OCI-LY7 (cell line): ENCODE measurements around the gene CSTPP1. TPM values are rescaled to one million over a fixed set of nuclear protein-coding genes. Genes with fewer than 3 reads are reported as not detected.

ENCODE experiments used
- BruUV-seq: library from RNA; stranded (reverse); fragments of 400-500 nt; replicated peaks from 2 replicates; lab custom pipeline; 2021; lab: Mats Ljungman, UMichigan
- CTCF ChIA-PET: fragments of 300-600 bp; sonication (Branson Sonifier 250); formaldehyde crosslinking; loops from one replicate; lab custom pipeline; 2022; ENCODE audit warnings: antibody characterized with exemption; ENCODE audit not compliant: unreplicated experiment; lab: Charles Lee
- POLR2A ChIA-PET: fragments of 300-600 bp; sonication (Branson Sonifier 250); formaldehyde crosslinking; loops from one replicate; lab custom pipeline; 2022; ENCODE audit warnings: antibody characterized with exemption; lab: Charles Lee
- DNase-seq: peaks from one replicate; pipeline ENCODE4 v3.0.0-alpha.2; 2015; ENCODE audit warnings: low spot score
- H2AFZ ChIP-seq: fragments of 200-600 bp; sonication (generic), shearing (Covaris generic); 2 replicates; pipeline ENCODE4 v1.6.1; 2014; ENCODE audit warnings: mild to moderate bottlenecking, antibody characterized with exemption, low read length, moderate library complexity
- H3K27ac ChIP-seq: fragments of 200-600 bp; sonication (generic); 2 replicates; pipeline ENCODE4 v1.5.1; 2014; ENCODE audit warnings: mixed run types, low read depth, mild to moderate bottlenecking, moderate library complexity, low read length, inconsistent platforms; ENCODE audit not compliant: poor library complexity, severe bottlenecking
- H3K36me3 ChIP-seq: fragments of 200-600 bp; sonication (generic); 2 replicates; pipeline ENCODE4 v1.6.1; 2014; ENCODE audit warnings: mild to moderate bottlenecking, antibody characterized with exemption, low read length, moderate library complexity, mixed read lengths; ENCODE audit not compliant: insufficient read depth
- H3K4me1 ChIP-seq: fragments of 200-600 bp; sonication (generic); 2 replicates; pipeline ENCODE4 v1.5.1; 2014; ENCODE audit warnings: mild to moderate bottlenecking, low read length; ENCODE audit not compliant: insufficient read depth, poor library complexity, severe bottlenecking
- H3K4me2 ChIP-seq: fragments of 200-600 bp; sonication (generic); 2 replicates; pipeline ENCODE4 v1.6.1; 2014; ENCODE audit warnings: mild to moderate bottlenecking, low read length
- H3K4me3 ChIP-seq: fragments of 200-600 bp; sonication (generic); 2 replicates; pipeline ENCODE4 v1.5.1; 2014; ENCODE audit warnings: mild to moderate bottlenecking, low read depth, low read length; ENCODE audit not compliant: poor library complexity, severe bottlenecking
- H3K79me2 ChIP-seq: fragments of 200-600 bp; sonication (generic); 2 replicates; pipeline ENCODE4 v1.6.1; 2016; ENCODE audit warnings: low read depth, mild to moderate bottlenecking, low read length, moderate library complexity, mixed read lengths; ENCODE audit not compliant: insufficient read depth
- H3K9me2 ChIP-seq: fragments of 200-600 bp; sonication (generic); 2 replicates; pipeline ENCODE4 v1.6.1; 2016; ENCODE audit warnings: mild to moderate bottlenecking, low read length, mixed read lengths; ENCODE audit not compliant: insufficient read depth
- H3K9me3 ChIP-seq: fragments of 200-600 bp; sonication (generic); 2 replicates; pipeline ENCODE4 v1.6.1; 2014; ENCODE audit warnings: mild to moderate bottlenecking, mixed run types, low read length, mixed read lengths
- H4K20me1 ChIP-seq: fragments of 200-600 bp; sonication (generic); 2 replicates; pipeline ENCODE4 v1.6.1; 2014; ENCODE audit warnings: mild to moderate bottlenecking, antibody characterized with exemption, low read length, moderate library complexity, mixed read lengths; ENCODE audit not compliant: insufficient read depth
- EZH2phosphoT487 ChIP-seq: fragments of 200-600 bp; sonication (generic); IDR thresholded peaks from 2 replicates; pipeline ENCODE4 v1.6.1; 2018; ENCODE audit warnings: low read depth, borderline replicate concordance, mild to moderate bottlenecking, mixed run types, antibody characterized with exemption, low read length, moderate library complexity, mixed read lengths
- intact Hi-C: fragments of 100-400 bp; cut with micrococcal nuclease; formaldehyde crosslinking; loops from one replicate; pipeline ENCODE4 v1.10.0; 2022; ENCODE audit not compliant: unreplicated experiment
- total RNA-seq, 2 experiments: library from RNA; depleted of rRNA in 1 of 2; stranded (reverse); fragments of >200 nt in 1 of 2; shearing (Covaris generic) in 1 of 2; gene quantifications; 2 replicates each; pipeline ENCODE4 v1.2.3, GENCODE V29; 2014 to 2022
- TF ChIP-seq, protein P1 (sequence below): fragments of 200-600 bp; sonication (generic); conservative IDR thresholded peaks from 2 replicates; pipeline ENCODE4 v1.5.1; 2014; ENCODE audit warnings: mild to moderate bottlenecking, antibody characterized with exemption, low read length, moderate library complexity, mixed read lengths

The CSTPP1 gene
- total RNA-seq, 2 experiments from 2014 or later: 39.6 to 43.1 TPM

DNA sequence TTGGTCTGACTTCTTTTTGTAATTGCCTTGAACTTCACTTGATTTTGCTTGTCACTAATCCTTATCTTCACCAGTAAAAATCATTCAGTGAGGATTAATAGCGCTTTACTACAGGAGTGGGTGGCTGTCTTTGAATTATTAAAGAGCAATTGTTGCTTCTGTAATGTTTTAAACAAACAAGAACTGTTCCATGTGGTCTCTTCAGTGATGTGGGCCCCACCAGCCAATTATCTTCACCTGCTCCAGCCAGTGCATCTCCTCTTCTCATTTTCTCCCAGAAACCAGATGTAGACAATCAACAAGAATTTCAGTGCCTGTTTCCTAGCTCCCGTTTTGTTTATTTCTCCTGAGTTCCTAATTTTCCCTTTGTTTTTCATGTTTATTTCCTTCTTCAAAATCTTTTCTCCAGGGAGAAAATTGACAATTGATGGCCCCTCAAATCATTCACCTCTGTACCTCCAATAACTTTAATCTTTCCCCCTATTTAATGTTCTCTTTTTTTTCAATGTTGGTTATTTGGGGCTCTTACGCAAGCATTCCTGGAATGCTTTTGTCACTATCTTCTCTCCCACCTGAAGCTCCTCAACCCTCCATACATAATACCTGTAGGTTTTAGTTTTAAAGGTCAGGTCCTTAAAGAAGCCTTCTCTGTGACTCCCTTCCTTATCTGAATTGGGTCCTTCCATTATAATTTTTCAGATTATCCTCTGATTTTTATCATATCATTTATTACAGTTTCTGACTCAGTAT is 125.0 kb downstream of the CSTPP1 start:
- POLR2A ChIA-PET: interaction anchor here (2.3 kb wide), 1 partner anchor 12 kb away, joined by 10 read pairs; no protein-coding TSS in a partner anchor
- intact Hi-C loops: no loop called here
- CTCF ChIA-PET: no interaction called here

DNA sequence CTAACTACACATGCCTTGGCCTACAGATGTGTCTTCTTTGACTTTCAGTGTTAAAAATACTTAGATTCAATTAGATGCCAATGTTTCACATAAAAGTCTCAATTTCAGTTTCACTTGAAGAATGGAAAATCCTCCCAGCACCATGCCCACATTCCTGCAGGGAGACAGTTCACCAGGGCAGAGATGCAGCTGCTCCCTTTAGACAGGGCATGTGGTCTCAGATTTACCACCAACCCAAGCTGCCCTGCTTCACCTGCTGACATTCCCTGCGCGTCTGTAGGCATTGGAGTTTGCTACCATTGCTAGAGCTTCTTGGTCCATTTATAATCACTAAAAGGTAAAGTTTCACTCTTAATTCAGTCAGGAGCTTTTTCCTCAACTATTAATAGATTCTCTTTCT is 126.2 kb downstream of the CSTPP1 start:
- BruUV-seq: no TSS peak
- CTCF ChIA-PET: no interaction called here

More for the DNA sequence above, 125.0 kb downstream of the CSTPP1 start:
- no peaks in the 10 kb centered on the region for H3K9me3 ChIP-seq
- DNase-seq: no peak
- no peak overlapping the region for H3K4me3 ChIP-seq
- peaks cover 27% of the 10 kb centered on the region for H3K36me3 ChIP-seq
- TF ChIP-seq, protein P1, sequence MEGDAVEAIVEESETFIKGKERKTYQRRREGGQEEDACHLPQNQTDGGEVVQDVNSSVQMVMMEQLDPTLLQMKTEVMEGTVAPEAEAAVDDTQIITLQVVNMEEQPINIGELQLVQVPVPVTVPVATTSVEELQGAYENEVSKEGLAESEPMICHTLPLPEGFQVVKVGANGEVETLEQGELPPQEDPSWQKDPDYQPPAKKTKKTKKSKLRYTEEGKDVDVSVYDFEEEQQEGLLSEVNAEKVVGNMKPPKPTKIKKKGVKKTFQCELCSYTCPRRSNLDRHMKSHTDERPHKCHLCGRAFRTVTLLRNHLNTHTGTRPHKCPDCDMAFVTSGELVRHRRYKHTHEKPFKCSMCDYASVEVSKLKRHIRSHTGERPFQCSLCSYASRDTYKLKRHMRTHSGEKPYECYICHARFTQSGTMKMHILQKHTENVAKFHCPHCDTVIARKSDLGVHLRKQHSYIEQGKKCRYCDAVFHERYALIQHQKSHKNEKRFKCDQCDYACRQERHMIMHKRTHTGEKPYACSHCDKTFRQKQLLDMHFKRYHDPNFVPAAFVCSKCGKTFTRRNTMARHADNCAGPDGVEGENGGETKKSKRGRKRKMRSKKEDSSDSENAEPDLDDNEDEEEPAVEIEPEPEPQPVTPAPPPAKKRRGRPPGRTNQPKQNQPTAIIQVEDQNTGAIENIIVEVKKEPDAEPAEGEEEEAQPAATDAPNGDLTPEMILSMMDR: no peak
- TF ChIP-seq EZH2phosphoT487: no peak
- H2AFZ ChIP-seq: no peak overlapping the region
- H3K4me2 ChIP-seq: no peak overlapping the region
- no TSS peak for BruUV-seq
- no peaks in the 10 kb centered on the region for H3K79me2 ChIP-seq
- no peaks in the 10 kb centered on the region for H4K20me1 ChIP-seq
- H3K9me2 ChIP-seq: no peaks in the 10 kb centered on the region
- H3K4me1 ChIP-seq: peaks cover 14% of the 10 kb centered on the region
- H3K27ac ChIP-seq: no peak overlapping the region

More for the DNA sequence above, 126.2 kb downstream of the CSTPP1 start:
- POLR2A ChIA-PET: no interaction called here
- H3K79me2 ChIP-seq: no peaks in the 10 kb centered on the region
- intact Hi-C loops: no loop called here
- no peak for DNase-seq
- H2AFZ ChIP-seq: no peak overlapping the region
- peaks cover 22% of the 10 kb centered on the region for H3K36me3 ChIP-seq
- no peaks in the 10 kb centered on the region for H3K9me3 ChIP-seq
- H4K20me1 ChIP-seq: no peaks in the 10 kb centered on the region
- H3K4me1 ChIP-seq: peaks cover 10% of the 10 kb centered on the region
- TF ChIP-seq, protein P1: no peak
- TF ChIP-seq EZH2phosphoT487: no peak
- H3K4me3 ChIP-seq: no peak overlapping the region
- no peak overlapping the region for H3K27ac ChIP-seq
- H3K4me2 ChIP-seq: no peak overlapping the region
- no peaks in the 10 kb centered on the region for H3K9me2 ChIP-seq
